Measurements from ENCODE around the gene PCDH12.
A peak's percentile ranks its signal among the peaks of the same experiment; 100 is the strongest.

The PCDH12 gene

DNA sequence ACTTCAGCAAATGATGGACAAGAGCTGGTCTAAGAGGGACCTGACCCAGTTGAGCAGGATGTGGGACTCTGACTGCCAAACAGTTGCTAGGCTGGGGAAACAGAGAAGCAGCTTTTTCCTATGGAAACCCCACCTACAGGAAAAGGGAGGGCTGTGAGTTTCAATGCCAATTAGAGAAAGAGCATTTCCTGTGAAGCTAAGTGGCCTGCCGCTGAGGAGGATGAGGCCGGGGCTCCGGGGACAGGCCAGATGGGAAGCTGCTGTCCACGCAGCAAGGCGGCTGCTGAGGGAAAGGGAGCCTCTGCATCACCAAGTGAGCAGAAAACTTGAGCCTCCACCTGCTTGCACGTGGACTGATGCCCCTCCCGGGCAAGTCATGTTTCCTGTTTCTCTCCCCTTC, at the start of gene PCDH12:
Gene PCDH12 (minus strand): TSS at position 90 of the 400 bp plus-strand sequence. CDS start 351 bp downstream, outside the sequence.
- peak in 1 of 2 donors; percentile 12 for DNase-seq

DNA sequence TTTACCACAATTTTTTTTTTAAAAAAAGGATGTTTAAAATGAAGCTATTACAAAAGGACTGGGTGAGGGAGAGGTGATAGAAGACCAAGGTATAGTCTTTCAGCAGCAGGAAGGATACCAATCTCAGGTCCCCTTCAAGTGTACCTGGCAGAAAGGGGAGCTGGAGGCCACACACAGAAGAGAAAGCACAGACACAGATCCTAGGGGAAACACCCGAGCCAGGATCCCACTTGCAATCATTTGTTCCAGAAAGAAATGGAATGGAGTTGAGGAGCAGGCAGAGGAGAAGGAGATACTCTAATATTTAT, 49.2 kb upstream of the PCDH12 start:
- DNase-seq, result no peak

DNA sequence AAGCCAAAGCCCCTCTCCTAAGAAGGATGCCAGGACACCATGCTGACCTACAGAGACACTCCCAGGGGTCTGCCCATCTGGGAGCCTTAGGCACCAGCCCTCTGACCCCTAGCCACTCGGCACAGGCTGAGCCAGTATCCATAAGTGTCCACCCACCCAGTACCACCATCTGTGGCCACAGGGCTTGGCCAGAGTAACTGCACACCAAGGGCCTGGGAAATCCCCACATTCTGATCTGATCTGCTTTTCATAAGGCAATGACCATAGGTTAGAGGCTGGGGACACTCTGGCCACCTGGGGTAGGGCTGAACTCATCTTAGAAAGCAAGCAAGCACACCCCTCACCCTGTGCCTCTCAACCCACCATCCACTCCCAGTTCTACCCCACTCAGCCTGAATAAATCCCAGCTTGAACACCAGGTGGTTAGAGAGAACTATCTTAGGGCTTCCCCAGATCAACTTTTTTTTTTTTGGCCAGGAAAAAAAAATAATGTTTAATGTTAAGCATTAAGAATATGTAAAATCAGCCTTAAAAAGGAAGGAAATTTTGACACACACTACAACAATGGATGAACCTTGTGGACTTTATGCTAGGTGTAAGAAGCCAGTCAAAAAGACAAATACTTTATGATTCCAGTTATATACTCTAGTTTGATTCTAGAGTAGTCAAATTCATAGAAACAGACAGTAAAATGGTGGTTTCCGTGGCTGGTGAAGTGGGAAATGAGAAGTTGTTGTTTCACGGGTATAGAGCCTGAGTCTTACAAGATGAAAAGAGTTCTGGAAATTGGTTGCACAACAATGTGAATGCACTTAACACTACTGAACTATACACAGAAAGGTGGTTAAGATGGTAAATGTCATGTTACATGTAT, 48.6 kb upstream of the PCDH12 start:
- DNase-seq, result no peak

- no peak for DNase-seq
Observed at GRCh38 chr5:142003266-142003800, 45.3 kb upstream of the PCDH12 start.

- no peak for DNase-seq
Observed at GRCh38 chr5:142000704-142001484, 42.9 kb upstream of the PCDH12 start.

DNA sequence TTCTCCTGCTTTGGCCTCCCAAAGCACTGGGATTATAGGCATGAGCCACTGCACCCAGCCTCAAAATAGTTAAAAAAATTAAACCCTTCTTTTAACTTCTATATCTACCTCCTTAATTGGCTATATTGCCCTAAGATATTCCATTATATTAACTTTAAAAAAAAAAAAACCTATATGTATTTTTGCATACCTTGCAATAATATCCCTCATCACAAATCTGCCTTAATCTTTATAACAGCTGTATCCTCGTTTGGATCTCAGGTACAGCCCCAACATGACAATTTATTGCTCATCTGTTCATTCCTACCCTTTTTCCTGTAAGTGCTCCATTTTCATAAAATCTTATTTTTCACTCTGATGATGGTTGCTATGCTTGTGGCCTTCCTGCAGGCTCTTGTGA, 42.2 kb upstream of the PCDH12 start:
- no peak for DNase-seq

DNA sequence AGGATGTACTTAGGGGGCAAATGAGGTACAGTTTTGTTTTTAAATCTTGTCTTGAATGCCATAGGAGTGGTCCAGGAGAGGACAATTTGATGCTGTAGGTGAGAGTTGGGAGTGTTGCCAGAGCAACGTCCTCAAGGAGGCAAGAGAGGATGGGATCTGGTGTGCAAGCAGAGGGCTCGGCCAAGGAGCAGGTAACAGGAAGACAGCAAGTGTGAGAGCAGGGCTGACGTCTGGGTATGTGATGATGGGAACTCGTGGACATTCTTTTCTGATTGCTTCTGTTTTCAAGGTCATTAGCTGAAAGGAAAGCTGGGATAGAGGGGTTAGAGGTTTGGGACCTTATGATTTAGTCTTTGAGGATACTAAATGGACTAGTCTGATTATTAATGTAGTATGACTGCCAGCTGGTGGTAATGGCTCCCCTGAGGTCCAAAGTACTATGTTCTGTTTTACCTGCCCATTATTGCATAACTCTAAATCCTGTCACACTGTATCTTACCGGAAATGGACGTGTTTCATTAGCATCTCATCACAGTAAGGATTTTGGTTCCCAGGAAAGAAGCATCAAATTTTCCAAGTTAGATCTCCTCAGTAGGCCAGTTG, 39.5 kb upstream of the PCDH12 start:
- DNase-seq, result no peak

GRCh38 chr5:141995656-141996055, 37.7 kb upstream of the PCDH12 start:
- DNase-seq, result no peak

GRCh38 chr5:141994511-141995136, 36.6 kb upstream of the PCDH12 start:
- no peak for DNase-seq

DNA sequence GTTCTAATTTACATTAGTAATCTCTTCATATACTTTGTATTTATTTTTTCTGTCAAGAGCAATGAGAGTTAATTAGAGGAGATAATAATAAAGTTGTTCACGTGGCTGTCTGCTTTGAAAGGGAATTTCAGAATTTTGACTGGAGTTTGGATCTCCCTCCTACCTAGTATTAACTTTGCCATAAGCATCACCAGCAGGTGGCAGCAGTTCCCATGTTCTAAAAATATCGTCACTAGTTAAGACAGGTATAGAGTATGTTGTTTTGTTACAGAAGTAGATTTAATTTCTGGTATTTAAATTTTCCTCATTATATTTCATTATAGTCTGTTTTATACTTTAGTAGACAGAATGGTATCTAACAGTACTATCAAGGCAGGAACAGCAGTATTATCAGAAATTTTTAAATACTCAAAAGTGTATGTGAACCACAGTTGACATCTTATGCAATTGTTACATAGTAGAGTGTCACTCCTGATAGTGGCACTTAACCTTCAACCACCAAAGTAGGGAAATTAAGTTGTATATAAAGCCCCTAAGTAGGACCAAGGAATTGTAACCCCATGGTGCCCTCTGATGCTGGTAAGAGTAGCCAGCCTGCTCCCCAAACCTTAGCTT, 34.5 kb upstream of the PCDH12 start:
- DNase-seq, result peak; percentile 74 to 88

GRCh38 chr5:141989720-141990119, 31.7 kb upstream of the PCDH12 start:
- DNase-seq, result no peak

DNA sequence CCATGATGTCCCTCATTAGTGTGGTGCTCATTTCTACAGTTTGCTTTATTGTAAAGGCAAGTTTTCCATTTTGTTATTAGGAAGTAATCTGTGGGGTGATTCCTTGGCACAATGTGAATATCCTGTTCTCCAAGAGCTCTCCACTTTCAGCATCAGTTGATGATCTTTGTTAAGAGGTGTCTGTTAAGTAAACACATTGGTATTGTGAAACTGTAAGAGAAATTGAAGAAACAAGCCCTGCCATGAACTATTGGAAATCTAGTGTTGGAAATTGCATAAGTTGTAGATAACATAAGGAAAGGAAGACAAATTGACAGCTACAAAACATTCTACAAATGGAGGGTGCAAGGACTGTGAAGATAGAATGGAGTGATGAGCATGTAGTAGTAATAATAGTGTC, 28.1 kb upstream of the PCDH12 start:
- DNase-seq, result no peak

DNA sequence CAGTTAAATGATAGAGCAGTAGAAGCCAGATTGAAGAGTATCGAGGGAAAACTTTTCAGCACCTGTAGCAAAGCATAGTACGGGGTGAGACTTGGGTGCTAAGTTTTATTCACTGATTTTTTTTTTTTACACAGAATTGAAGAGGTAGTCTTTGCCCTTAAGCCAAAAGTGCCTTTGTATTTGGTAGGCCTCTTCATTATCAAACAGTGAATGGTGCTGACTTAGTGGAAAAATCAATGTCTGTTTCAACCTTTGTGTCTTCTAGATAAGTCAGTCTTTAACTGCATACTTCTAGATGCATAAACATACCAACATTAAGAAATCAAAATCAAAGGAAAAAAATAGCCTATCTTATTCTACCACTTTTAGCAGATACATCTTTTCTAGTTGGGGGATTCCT, 24.6 kb upstream of the PCDH12 start:
- no peak for DNase-seq

GRCh38 chr5:141978389-141978788, 20.4 kb upstream of the PCDH12 start:
- no peak for DNase-seq

- DNase-seq, result no peak
Observed at GRCh38 chr5:141976176-141976575, 18.2 kb upstream of the PCDH12 start.

DNA sequence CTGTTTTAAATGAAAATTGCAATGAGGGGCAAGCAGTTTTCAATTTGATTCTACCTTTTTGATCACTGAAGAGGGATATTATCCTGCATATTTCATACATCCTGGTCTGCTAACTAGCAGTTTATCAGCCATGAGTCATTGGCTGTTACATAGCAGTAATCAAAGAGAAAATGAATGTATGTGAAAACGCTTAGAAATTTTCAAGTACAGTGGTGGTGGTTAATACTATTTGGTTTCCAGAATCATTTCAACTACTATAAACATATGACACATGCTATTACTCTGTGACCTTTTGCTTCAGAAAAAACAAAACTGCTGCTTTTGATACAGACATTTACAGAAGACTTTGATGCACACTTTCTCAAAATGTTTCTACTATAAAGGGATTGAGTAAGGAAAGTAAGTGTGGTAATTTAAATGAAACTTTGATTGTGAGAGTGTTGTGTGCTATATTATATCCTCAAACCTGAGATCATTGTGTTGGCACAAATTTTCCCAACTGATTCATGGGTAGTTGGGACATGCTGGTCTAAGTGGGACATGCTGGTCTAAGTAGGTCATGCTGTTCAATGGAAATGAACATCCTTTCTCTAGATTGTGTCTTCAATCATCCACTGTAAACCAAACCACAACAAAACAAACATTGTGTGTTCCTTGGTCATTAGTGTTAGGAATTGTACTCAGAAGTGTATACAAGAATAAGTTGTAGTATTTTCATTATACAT, 16.0 kb upstream of the PCDH12 start:
- no peak for DNase-seq

GRCh38 chr5:141969783-141970771, 12.1 kb upstream of the PCDH12 start:
- no peak for DNase-seq

DNA sequence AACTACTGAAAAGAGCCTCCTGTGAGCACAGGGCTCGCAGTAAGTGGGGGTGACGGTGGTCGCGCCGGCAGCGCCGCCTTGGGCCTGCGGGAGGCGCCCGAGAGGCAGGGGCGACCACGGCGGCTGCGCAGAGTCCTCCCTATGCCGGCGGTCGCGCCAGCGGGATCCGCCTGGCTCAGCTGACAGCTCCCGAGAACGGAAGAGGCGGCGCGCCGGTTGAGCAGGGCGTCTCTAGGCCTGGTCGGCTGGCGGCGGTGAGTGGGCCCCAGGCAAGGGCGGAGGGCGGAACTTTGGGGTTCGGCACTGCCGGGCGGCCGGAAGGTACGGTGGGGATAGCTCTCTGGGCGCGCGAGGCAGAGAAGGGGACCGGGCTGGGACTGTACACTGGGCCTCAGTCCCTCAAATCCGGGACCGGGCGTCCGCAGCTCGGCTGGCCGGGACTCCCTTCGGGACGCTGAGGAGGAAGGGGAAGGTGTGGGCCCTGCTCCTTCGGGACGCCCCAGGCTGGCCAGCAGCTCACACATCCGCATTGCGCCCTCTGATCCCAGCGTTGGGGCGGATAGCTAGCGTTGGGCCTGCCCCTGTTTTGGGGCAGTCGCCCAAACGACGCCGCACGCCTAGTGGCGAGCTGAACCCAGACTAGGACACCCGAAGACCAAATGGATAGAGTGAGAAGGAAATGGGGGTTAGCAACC, 11.1 kb upstream of the PCDH12 start, which contains the start of gene RNF14:
Gene RNF14 (plus strand): TSS at position 192 of the 695 bp plus-strand sequence. CDS start 4,484 bp downstream, outside the sequence.
- DNase-seq, result peak; percentile 88 to 91

GRCh38 chr5:141966963-141967333, 8.9 kb upstream of the PCDH12 start:
- DNase-seq, result no peak
